ENCODE data around the gene VWA1. TPM values are rescaled to one million over a fixed set of nuclear protein-coding genes. Genes with fewer than 3 reads are reported as not detected.
"Not testable (repeated sequence)": the region's sequence is repeated elsewhere in the genome, so short reads cannot be mapped to it uniquely, and the experiment has no call there.

VWA1 gene
- total RNA-seq, 1 experiment from 2014 or later = 35.5 TPM

GRCh38 chr1:1415751-1416150 is 19.7 kb upstream of the VWA1 start (continued):
- no peak for TF ChIP-seq NFATC4 (CRISPR knock-in tag; IDR thresholded peaks at IDR 0.05)
- no peak for TF ChIP-seq CREB1 (CRISPR knock-in tag; IDR thresholded peaks at IDR 0.05)
- no peak for TF ChIP-seq ATF1 (CRISPR knock-in tag; IDR thresholded peaks at IDR 0.05)
- no peak for TF ChIP-seq JUN (CRISPR knock-in tag; IDR thresholded peaks at IDR 0.05)
- TF ChIP-seq CDX4 (CRISPR knock-in tag; IDR thresholded peaks at IDR 0.05; ENCODE audit: borderline replicate concordance) = no peak
- no peak for TF ChIP-seq ZBTB43 (CRISPR knock-in tag; IDR thresholded peaks at IDR 0.05)
- no peak for TF ChIP-seq ZNF281 (CRISPR knock-in tag; IDR thresholded peaks at IDR 0.05)
- no peak for TF ChIP-seq TP53 (CRISPR knock-in tag; IDR thresholded peaks at IDR 0.05)
- no peak for TF ChIP-seq SOX15 (CRISPR knock-in tag; IDR thresholded peaks at IDR 0.05)
- TF ChIP-seq ZNF263 (CRISPR knock-in tag; IDR thresholded peaks at IDR 0.05; ENCODE audit: low read depth) = no peak
- no peak for TF ChIP-seq ZNF219 (CRISPR knock-in tag; IDR thresholded peaks at IDR 0.05; ENCODE audit: borderline replicate concordance)

GRCh38 chr1:1417396-1417795 is 18.1 kb upstream of the VWA1 start:
- not testable (repeated sequence) for H3K36me3 Mint-ChIP-seq, H3K9me3 Mint-ChIP-seq

GRCh38 chr1:1417825-1418463 is 17.5 kb upstream of the VWA1 start:
- DNase-seq (ENCODE audit: low spot score); H3K27me3 Mint-ChIP-seq (ENCODE audit: low read depth); H3K9me3 Mint-ChIP-seq; POLR2A ChIA-PET; H3K4me3 Mint-ChIP-seq; H3K27ac Mint-ChIP-seq; H3K36me3 Mint-ChIP-seq; CTCF ChIA-PET; ATAC-seq: not testable (repeated sequence)
- H3K4me1 Mint-ChIP-seq = peaks cover 29% of the 10 kb centered on the region

More at GRCh38 chr1:1417396-1417795, 18.1 kb upstream of the VWA1 start:
- DNase-seq (ENCODE audit: low spot score); ATAC-seq; CTCF ChIA-PET; POLR2A ChIA-PET; H3K27ac Mint-ChIP-seq; H3K27me3 Mint-ChIP-seq (ENCODE audit: low read depth); H3K4me3 Mint-ChIP-seq: not testable (repeated sequence)
- H3K4me1 Mint-ChIP-seq = peaks cover 23% of the 10 kb centered on the region

- peaks cover 2% of the 10 kb centered on the region; the same call in 1 of the 2 replicates for H3K27me3 Mint-ChIP-seq (ENCODE audit: low read depth)
- no peaks in the 10 kb centered on the region for H3K9me3 Mint-ChIP-seq
- ChIA-PET CTCF (no interaction called here), POLR2A (no interaction called here)
- H3K4me3 Mint-ChIP-seq = no peak overlapping the region
- H3K27ac Mint-ChIP-seq = no peak overlapping the region
- DNase-seq (ENCODE audit: low spot score) (no peak), ATAC-seq (no peak)
- no peaks in the 10 kb centered on the region for H3K36me3 Mint-ChIP-seq
- H3K4me1 Mint-ChIP-seq = peaks cover 32% of the 10 kb centered on the region
- TF ChIP-seq TEAD1 (CRISPR knock-in tag; IDR thresholded peaks at IDR 0.05) (no peak), NR1H2 (CRISPR knock-in tag; IDR thresholded peaks at IDR 0.05) (no peak), ZNF425 (CRISPR knock-in tag; conservative IDR thresholded peaks at IDR 0.05) (no peak), CTCF (IDR thresholded peaks at IDR 0.05) (no peak), E2F5 (CRISPR knock-in tag; IDR thresholded peaks at IDR 0.05) (no peak)
These were observed 16.8 kb upstream of the VWA1 start for GRCh38 chr1:1418464-1419362.
